Ishikawa (cell line): ENCODE measurements around the gene GRIN2A.

ENCODE experiments used
- EGR1 ChIP-seq: IDR thresholded peaks from 2 replicates; pipeline ENCODE4 v1.6.1; 2012
- EP300 ChIP-seq: IDR thresholded peaks from 2 replicates; pipeline ENCODE4 v1.6.1; 2012; ENCODE audit warnings: borderline replicate concordance
- MAX ChIP-seq: IDR thresholded peaks from 2 replicates; pipeline ENCODE4 v1.6.1; 2012
- REST ChIP-seq: IDR thresholded peaks from 2 replicates; pipeline ENCODE4 v1.6.1; 2012; ENCODE audit warnings: low read depth, mild to moderate bottlenecking
- TAF1 ChIP-seq: IDR thresholded peaks from 2 replicates; pipeline ENCODE4 v1.6.1; 2012; ENCODE audit warnings: low read depth, mild to moderate bottlenecking
- TEAD4 ChIP-seq: IDR thresholded peaks from 2 replicates; pipeline ENCODE4 v1.6.1; 2012
- YY1 ChIP-seq: IDR thresholded peaks from 2 replicates; pipeline ENCODE4 v1.6.1; 2012; ENCODE audit warnings: low read depth

- no peak for TF ChIP-seq EGR1
- no peak for TF ChIP-seq YY1
- TF ChIP-seq EP300: no peak
- no peak for TF ChIP-seq TEAD4
- TF ChIP-seq MAX: no peak
- TF ChIP-seq REST: no peak
- no peak for TF ChIP-seq TAF1
Observed at GRCh38 chr16:10200637-10201586, 18.7 kb upstream of the GRIN2A start.
